Activated CD8-positive, alpha-beta memory T cell treated with anti-CD3 and anti-CD28 coated beads, Interleukin-2, amount 50 U/mL, for 1 hour (primary cell): ENCODE results near the gene TKTL2.
"Not testable (repeated sequence)": the region's sequence is repeated elsewhere in the genome, so short reads cannot be mapped to it uniquely, and the experiment has no call there.

Experiments
- DNase-seq: peaks from one replicate; pipeline ENCODE4 v3.0.0-alpha.2; 2020; ENCODE audit errors: extremely low read depth

The TKTL2 gene

DNA sequence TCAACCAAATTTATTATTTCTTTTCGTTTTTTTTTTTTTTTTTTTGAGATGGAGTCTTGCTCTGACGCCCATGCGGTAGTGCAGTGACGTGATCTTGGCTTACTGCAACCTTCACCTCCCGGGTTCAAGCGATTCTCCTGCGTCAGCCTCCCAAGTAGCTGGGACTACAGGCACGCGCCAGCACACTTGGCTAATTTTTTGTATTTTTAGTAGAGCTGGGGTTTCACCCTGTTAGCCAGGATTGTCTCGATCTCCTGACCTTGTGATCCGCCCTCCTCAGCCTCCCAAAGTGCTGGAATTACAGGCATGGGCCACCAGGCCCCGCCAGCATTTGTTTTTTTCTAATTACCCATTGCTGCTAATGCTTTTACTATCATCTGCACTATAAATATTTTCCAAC, 26.5 kb downstream of the TKTL2 start:
- not testable (repeated sequence) for DNase-seq

GRCh38 chr4:163440040-163440439, 33.5 kb downstream of the TKTL2 start:
- DNase-seq: no peak
